ENCODE data around the gene VPS8.

Gene VPS8

DNA sequence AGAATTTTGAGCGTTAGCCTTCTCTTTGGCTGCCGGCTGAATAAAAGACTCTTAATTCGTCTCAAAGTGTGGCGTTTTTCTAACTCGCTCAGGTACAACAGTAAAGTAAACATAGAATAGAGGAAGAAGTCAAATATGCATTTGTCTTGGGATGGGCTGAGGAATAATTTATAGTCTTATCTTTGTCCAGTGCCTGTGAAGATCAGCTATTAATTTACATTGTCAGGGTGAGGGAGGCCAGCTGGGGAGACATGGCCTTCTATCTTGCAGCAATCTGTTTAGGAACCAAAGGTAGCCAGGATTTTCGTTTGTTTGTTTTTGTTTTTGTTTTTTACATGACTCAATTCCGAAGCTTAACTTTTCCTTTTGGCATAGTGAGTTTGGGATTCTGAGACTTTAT, 100.2 kb downstream of the VPS8 start:
- Histone ChIP-seq H3K36me3 (ENCODE audit: control insufficient read depth, insufficient read depth, low read length) (no peaks in the 10 kb centered on the region), H3K27ac (ENCODE audit: insufficient read depth, low read depth, low read length, poor library complexity, severe bottlenecking) (no peak overlapping the region), H3K4me1 (ENCODE audit: control insufficient read depth, insufficient read depth, low read length) (peaks cover 17% of the 10 kb centered on the region), H3K4me3 (ENCODE audit: insufficient read depth, low read depth, low read length) (no peak overlapping the region), H3K27me3 (ENCODE audit: control insufficient read depth, insufficient read depth, low read length, poor library complexity, severe bottlenecking) (no peaks in the 10 kb centered on the region), H3K9me3 (ENCODE audit: control insufficient read depth, low read length) (no peaks in the 10 kb centered on the region)
- 53 to 67% methylated on average over 7 of the region's 7 CpGs for WGBS, 2 experiments

- 92 to 94% methylated on average over 5 of the region's 5 CpGs for WGBS, 2 experiments
- Histone ChIP-seq H3K4me1 (ENCODE audit: control insufficient read depth, insufficient read depth, low read length) (no peaks in the 10 kb centered on the region), H3K27me3 (ENCODE audit: control insufficient read depth, insufficient read depth, low read length, poor library complexity, severe bottlenecking) (no peaks in the 10 kb centered on the region), H3K27ac (ENCODE audit: insufficient read depth, low read depth, low read length, poor library complexity, severe bottlenecking) (no peak overlapping the region), H3K9me3 (ENCODE audit: control insufficient read depth, low read length) (no peaks in the 10 kb centered on the region), H3K36me3 (ENCODE audit: control insufficient read depth, insufficient read depth, low read length) (no peaks in the 10 kb centered on the region), H3K4me3 (ENCODE audit: insufficient read depth, low read depth, low read length) (no peak overlapping the region)
Observed at GRCh38 chr3:184914628-184915027, 102.7 kb downstream of the VPS8 start.

- 66 to 76% methylated on average over 3 of the region's 3 CpGs for WGBS, 2 experiments
- no peaks in the 10 kb centered on the region for H3K27me3 ChIP-seq (ENCODE audit: control insufficient read depth, insufficient read depth, low read length, poor library complexity, severe bottlenecking)
- no peaks in the 10 kb centered on the region for H3K36me3 ChIP-seq (ENCODE audit: control insufficient read depth, insufficient read depth, low read length)
Observed at GRCh38 chr3:184918750-184919149, 106.8 kb downstream of the VPS8 start.

GRCh38 chr3:184919651-184920050, 107.7 kb downstream of the VPS8 start:
- Histone ChIP-seq H3K4me1 (ENCODE audit: control insufficient read depth, insufficient read depth, low read length) (no peaks in the 10 kb centered on the region), H3K27me3 (ENCODE audit: control insufficient read depth, insufficient read depth, low read length, poor library complexity, severe bottlenecking) (no peaks in the 10 kb centered on the region), H3K4me3 (ENCODE audit: insufficient read depth, low read depth, low read length) (no peak overlapping the region), H3K27ac (ENCODE audit: insufficient read depth, low read depth, low read length, poor library complexity, severe bottlenecking) (no peak overlapping the region), H3K36me3 (ENCODE audit: control insufficient read depth, insufficient read depth, low read length) (no peaks in the 10 kb centered on the region), H3K9me3 (ENCODE audit: control insufficient read depth, low read length) (no peaks in the 10 kb centered on the region)
- 91 to 100% methylated on average over 1 of the region's 2 CpGs for WGBS, 2 experiments

More at GRCh38 chr3:184918750-184919149, 106.8 kb downstream of the VPS8 start:
- Histone ChIP-seq H3K4me1 (ENCODE audit: control insufficient read depth, insufficient read depth, low read length) (no peaks in the 10 kb centered on the region), H3K4me3 (ENCODE audit: insufficient read depth, low read depth, low read length) (no peak overlapping the region), H3K9me3 (ENCODE audit: control insufficient read depth, low read length) (no peaks in the 10 kb centered on the region), H3K27ac (ENCODE audit: insufficient read depth, low read depth, low read length, poor library complexity, severe bottlenecking) (no peak overlapping the region)

DNA sequence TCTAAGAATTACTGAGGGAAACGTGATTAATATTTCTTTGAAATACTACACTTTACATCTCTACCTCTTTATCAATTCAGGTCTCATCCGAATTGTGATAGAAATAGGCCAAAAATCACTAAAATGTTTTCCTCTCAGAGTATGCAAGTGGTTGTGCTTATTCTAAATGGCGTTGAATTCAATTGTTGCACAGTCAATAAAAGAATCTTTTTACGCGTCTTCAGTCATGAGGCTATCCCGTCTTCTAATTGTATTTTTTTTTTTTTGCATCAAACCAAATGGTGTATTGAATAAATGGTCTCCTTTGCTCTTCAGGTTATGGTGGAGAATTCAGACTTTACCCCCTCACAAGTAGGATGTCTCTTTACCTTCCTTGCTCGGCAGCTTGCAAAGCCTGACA, 112.6 kb downstream of the VPS8 start:
- 98 to 99% methylated on average over 5 to 7 of the region's 7 CpGs for WGBS, 2 experiments

DNA sequence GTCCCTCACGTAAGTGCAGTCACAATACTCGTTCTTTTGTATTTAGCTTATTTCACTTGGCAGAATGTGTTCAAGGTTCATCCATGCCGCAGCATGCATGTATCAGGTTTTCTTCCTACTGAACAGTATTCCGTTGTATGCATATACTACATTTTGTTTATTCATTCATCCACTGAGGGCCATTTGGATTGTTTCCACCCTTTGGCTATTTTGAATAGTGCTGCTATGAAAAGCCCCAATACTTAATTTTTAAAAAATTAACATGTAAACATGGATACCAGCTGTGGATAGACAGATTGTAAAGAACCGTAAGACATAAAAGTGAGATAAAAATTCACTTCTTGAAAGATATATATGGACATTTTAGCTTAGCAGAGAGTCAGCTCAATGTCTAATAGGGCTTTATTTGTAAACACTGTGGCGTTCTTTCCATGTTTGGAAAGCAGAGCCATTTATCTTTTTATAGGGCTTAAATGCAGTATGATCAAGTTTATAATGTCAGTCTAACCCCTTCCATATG, 115.9 kb downstream of the VPS8 start:
- Histone ChIP-seq H3K4me3 (ENCODE audit: insufficient read depth, low read depth, low read length) (no peak overlapping the region), H3K27ac (ENCODE audit: insufficient read depth, low read depth, low read length, poor library complexity, severe bottlenecking) (no peak overlapping the region), H3K4me1 (ENCODE audit: control insufficient read depth, insufficient read depth, low read length) (no peaks in the 10 kb centered on the region), H3K36me3 (ENCODE audit: control insufficient read depth, insufficient read depth, low read length) (no peaks in the 10 kb centered on the region), H3K27me3 (ENCODE audit: control insufficient read depth, insufficient read depth, low read length, poor library complexity, severe bottlenecking) (no peaks in the 10 kb centered on the region), H3K9me3 (ENCODE audit: control insufficient read depth, low read length) (no peaks in the 10 kb centered on the region)
- WGBS, 2 experiments: 95 to 97% methylated on average over 6 of the region's 6 CpGs

More for the DNA sequence above, 112.6 kb downstream of the VPS8 start:
- H3K27ac ChIP-seq (ENCODE audit: insufficient read depth, low read depth, low read length, poor library complexity, severe bottlenecking): no peak overlapping the region
- H3K9me3 ChIP-seq (ENCODE audit: control insufficient read depth, low read length): no peaks in the 10 kb centered on the region
- no peaks in the 10 kb centered on the region for H3K4me1 ChIP-seq (ENCODE audit: control insufficient read depth, insufficient read depth, low read length)
- no peak overlapping the region for H3K4me3 ChIP-seq (ENCODE audit: insufficient read depth, low read depth, low read length)
- no peaks in the 10 kb centered on the region for H3K36me3 ChIP-seq (ENCODE audit: control insufficient read depth, insufficient read depth, low read length)
- H3K27me3 ChIP-seq (ENCODE audit: control insufficient read depth, insufficient read depth, low read length, poor library complexity, severe bottlenecking): no peaks in the 10 kb centered on the region

DNA sequence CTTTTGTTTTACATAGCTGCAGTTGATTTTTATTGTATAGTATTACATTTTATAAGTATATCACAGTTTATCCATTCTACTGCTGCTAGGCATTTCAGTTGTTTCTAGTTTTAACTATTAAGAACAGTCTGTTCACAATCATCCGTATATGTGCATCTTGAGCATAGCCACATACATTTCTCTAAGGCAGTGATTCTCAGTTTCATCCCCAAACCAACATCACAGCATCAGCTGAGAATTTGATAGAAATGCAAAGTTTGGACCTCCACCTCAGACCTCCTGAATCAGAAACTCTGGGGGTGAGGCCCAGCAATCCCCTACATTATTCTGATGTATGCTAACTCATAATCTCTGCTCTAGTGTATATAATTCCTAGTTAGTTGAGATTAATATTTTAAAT, 120.8 kb downstream of the VPS8 start:
- 93 to 100% methylated on average over 1 of the region's 1 CpG for WGBS, 2 experiments

DNA sequence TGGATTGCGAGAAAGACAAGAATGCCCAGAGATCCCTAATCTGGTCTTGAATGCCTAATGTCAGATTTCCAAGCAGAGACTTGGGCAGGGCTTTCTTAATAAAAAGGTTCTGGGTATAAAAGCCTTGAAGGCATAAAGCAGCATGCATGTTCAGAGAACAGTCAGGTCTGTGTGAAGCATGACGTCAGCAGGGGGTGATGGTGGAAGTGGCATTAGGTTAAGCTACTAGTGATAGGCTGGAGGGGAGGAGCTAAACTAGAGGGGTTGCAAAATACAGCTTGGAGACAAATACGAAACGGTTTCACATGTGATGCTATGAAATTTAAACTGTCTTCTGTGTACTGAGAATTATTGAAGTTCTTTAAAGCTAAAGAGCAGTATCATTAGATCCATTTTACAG, 125.6 kb downstream of the VPS8 start:
- H3K27me3 ChIP-seq (ENCODE audit: control insufficient read depth, insufficient read depth, low read length, poor library complexity, severe bottlenecking): no peaks in the 10 kb centered on the region
- no peak overlapping the region for H3K27ac ChIP-seq (ENCODE audit: insufficient read depth, low read depth, low read length, poor library complexity, severe bottlenecking)

More for the DNA sequence above, 120.8 kb downstream of the VPS8 start:
- no peaks in the 10 kb centered on the region for H3K27me3 ChIP-seq (ENCODE audit: control insufficient read depth, insufficient read depth, low read length, poor library complexity, severe bottlenecking)
- no peak overlapping the region for H3K27ac ChIP-seq (ENCODE audit: insufficient read depth, low read depth, low read length, poor library complexity, severe bottlenecking)
- H3K4me1 ChIP-seq (ENCODE audit: control insufficient read depth, insufficient read depth, low read length): no peaks in the 10 kb centered on the region
- no peak overlapping the region for H3K4me3 ChIP-seq (ENCODE audit: insufficient read depth, low read depth, low read length)
- no peaks in the 10 kb centered on the region for H3K9me3 ChIP-seq (ENCODE audit: control insufficient read depth, low read length)
- no peaks in the 10 kb centered on the region for H3K36me3 ChIP-seq (ENCODE audit: control insufficient read depth, insufficient read depth, low read length)

GRCh38 chr3:184941408-184941807, 129.4 kb downstream of the VPS8 start:
- no peaks in the 10 kb centered on the region for H3K4me1 ChIP-seq (ENCODE audit: control insufficient read depth, insufficient read depth, low read length)
- WGBS, 2 experiments: 75% methylated on average over 2 of the region's 2 CpGs
- H3K27ac ChIP-seq (ENCODE audit: insufficient read depth, low read depth, low read length, poor library complexity, severe bottlenecking): no peak overlapping the region
- H3K9me3 ChIP-seq (ENCODE audit: control insufficient read depth, low read length): no peaks in the 10 kb centered on the region
- no peaks in the 10 kb centered on the region for H3K36me3 ChIP-seq (ENCODE audit: control insufficient read depth, insufficient read depth, low read length)
- H3K27me3 ChIP-seq (ENCODE audit: control insufficient read depth, insufficient read depth, low read length, poor library complexity, severe bottlenecking): no peaks in the 10 kb centered on the region
- H3K4me3 ChIP-seq (ENCODE audit: insufficient read depth, low read depth, low read length): no peak overlapping the region

More for the DNA sequence above, 125.6 kb downstream of the VPS8 start:
- Histone ChIP-seq H3K36me3 (ENCODE audit: control insufficient read depth, insufficient read depth, low read length) (no peaks in the 10 kb centered on the region), H3K9me3 (ENCODE audit: control insufficient read depth, low read length) (no peaks in the 10 kb centered on the region), H3K4me3 (ENCODE audit: insufficient read depth, low read depth, low read length) (no peak overlapping the region), H3K4me1 (ENCODE audit: control insufficient read depth, insufficient read depth, low read length) (no peaks in the 10 kb centered on the region)
- WGBS, 2 experiments: 89 to 92% methylated on average over 4 of the region's 4 CpGs

- 98 to 100% methylated on average over 2 of the region's 3 CpGs for WGBS, 2 experiments
- Histone ChIP-seq H3K9me3 (ENCODE audit: control insufficient read depth, low read length) (no peaks in the 10 kb centered on the region), H3K36me3 (ENCODE audit: control insufficient read depth, insufficient read depth, low read length) (no peaks in the 10 kb centered on the region), H3K4me1 (ENCODE audit: control insufficient read depth, insufficient read depth, low read length) (no peaks in the 10 kb centered on the region), H3K27me3 (ENCODE audit: control insufficient read depth, insufficient read depth, low read length, poor library complexity, severe bottlenecking) (no peaks in the 10 kb centered on the region), H3K4me3 (ENCODE audit: insufficient read depth, low read depth, low read length) (no peak overlapping the region), H3K27ac (ENCODE audit: insufficient read depth, low read depth, low read length, poor library complexity, severe bottlenecking) (no peak overlapping the region)
Observed at GRCh38 chr3:184942735-184943134, 130.8 kb downstream of the VPS8 start.

- no peaks in the 10 kb centered on the region for H3K27me3 ChIP-seq (ENCODE audit: control insufficient read depth, insufficient read depth, low read length, poor library complexity, severe bottlenecking)
- 35 to 80% methylated on average over 3 of the region's 3 CpGs for WGBS, 2 experiments
- H3K4me1 ChIP-seq (ENCODE audit: control insufficient read depth, insufficient read depth, low read length): no peaks in the 10 kb centered on the region
- no peak overlapping the region for H3K27ac ChIP-seq (ENCODE audit: insufficient read depth, low read depth, low read length, poor library complexity, severe bottlenecking)
- H3K9me3 ChIP-seq (ENCODE audit: control insufficient read depth, low read length): no peaks in the 10 kb centered on the region
- no peak overlapping the region for H3K4me3 ChIP-seq (ENCODE audit: insufficient read depth, low read depth, low read length)
- H3K36me3 ChIP-seq (ENCODE audit: control insufficient read depth, insufficient read depth, low read length): no peaks in the 10 kb centered on the region
Observed at GRCh38 chr3:184944241-184944640, 132.3 kb downstream of the VPS8 start.
